SU-DHL-6 (cell line): ENCODE measurements around the gene NDC1.

Experiments
- H2AFZ ChIP-seq: fragments of 200-600 bp; sonication (generic); 2 replicates; pipeline ENCODE4 v1.6.1; 2014; ENCODE audit warnings: low read depth, mild to moderate bottlenecking, moderate library complexity, mixed read lengths, antibody characterized with exemption, low read length; ENCODE audit not compliant: severe bottlenecking
- H3F3A ChIP-seq: fragments of 200-600 bp; shearing (Covaris generic); 2 replicates; pipeline ENCODE4 v1.6.0; 2016; ENCODE audit warnings: antibody characterized with exemption, mild to moderate bottlenecking; ENCODE audit not compliant: insufficient read depth
- H3K27ac ChIP-seq: fragments of 200-600 bp; sonication (generic); 2 replicates; pipeline ENCODE4 v1.5.1; 2016; ENCODE audit warnings: low read depth, mild to moderate bottlenecking, low read length, moderate library complexity, mixed read lengths
- H3K27me3 ChIP-seq: fragments of 200-600 bp; sonication (generic), shearing (Covaris generic); 2 replicates; pipeline ENCODE4 v1.6.0; 2014; ENCODE audit warnings: mild to moderate bottlenecking, low read length
- H3K36me3 ChIP-seq: fragments of 200-600 bp; sonication (generic); 2 replicates; pipeline ENCODE4 v1.6.1; 2014; ENCODE audit warnings: mild to moderate bottlenecking, low read length, mixed read lengths
- H3K4me2 ChIP-seq: fragments of 300-600, 200-600 bp; shearing (Covaris generic), sonication (generic); 2 replicates; pipeline ENCODE4 v1.6.0; 2014; ENCODE audit warnings: low read length, low read depth, mild to moderate bottlenecking; ENCODE audit not compliant: poor library complexity, severe bottlenecking
- H3K4me3 ChIP-seq: fragments of 200-600 bp; sonication (generic); 2 replicates; pipeline ENCODE4 v1.5.1; 2014; ENCODE audit warnings: antibody characterized with exemption, low read length, mild to moderate bottlenecking, mixed read lengths; ENCODE audit not compliant: insufficient read depth, poor library complexity, severe bottlenecking
- H3K79me2 ChIP-seq: fragments of 200-600 bp; sonication (generic); 2 replicates; pipeline ENCODE4 v1.6.1; 2014; ENCODE audit warnings: mild to moderate bottlenecking, low read length, moderate library complexity; ENCODE audit not compliant: insufficient read depth
- H3K9ac ChIP-seq: fragments of 200-600 bp; sonication (generic); 2 replicates; pipeline ENCODE4 v1.7.0; 2014; ENCODE audit warnings: mild to moderate bottlenecking, low read length
- H3K9me2 ChIP-seq: fragments of 200-600 bp; sonication (generic); replicated peaks from 2 replicates; pipeline ENCODE4 v1.6.1; 2014; ENCODE audit warnings: low read length; ENCODE audit not compliant: insufficient read depth
- H3K9me3 ChIP-seq: fragments of 200-600 bp; sonication (generic); 2 replicates; pipeline ENCODE4 v1.6.1; 2014; ENCODE audit warnings: low read length, mixed read lengths; ENCODE audit not compliant: insufficient read depth
- H4K20me1 ChIP-seq: fragments of 200-600 bp; sonication (generic); 2 replicates; pipeline ENCODE4 v1.6.1; 2014; ENCODE audit warnings: low read depth, mild to moderate bottlenecking, antibody characterized with exemption, low read length, moderate library complexity, mixed read lengths
- EZH2phosphoT487 ChIP-seq: fragments of 200-600 bp; sonication (generic), shearing (Covaris generic); conservative IDR thresholded peaks from 2 replicates; pipeline ENCODE4 v1.6.1; 2018; ENCODE audit warnings: mild to moderate bottlenecking, antibody characterized with exemption, low read length, moderate library complexity, mixed read lengths
- TF ChIP-seq, protein P1 (sequence below): fragments of 200-600 bp; sonication (generic); IDR thresholded peaks from one replicate; pipeline ENCODE4 v1.5.1; 2017; ENCODE audit warnings: antibody characterized with exemption, mild to moderate bottlenecking, low read length, moderate library complexity; ENCODE audit not compliant: insufficient read depth, poor library complexity, severe bottlenecking

NDC1 gene

DNA sequence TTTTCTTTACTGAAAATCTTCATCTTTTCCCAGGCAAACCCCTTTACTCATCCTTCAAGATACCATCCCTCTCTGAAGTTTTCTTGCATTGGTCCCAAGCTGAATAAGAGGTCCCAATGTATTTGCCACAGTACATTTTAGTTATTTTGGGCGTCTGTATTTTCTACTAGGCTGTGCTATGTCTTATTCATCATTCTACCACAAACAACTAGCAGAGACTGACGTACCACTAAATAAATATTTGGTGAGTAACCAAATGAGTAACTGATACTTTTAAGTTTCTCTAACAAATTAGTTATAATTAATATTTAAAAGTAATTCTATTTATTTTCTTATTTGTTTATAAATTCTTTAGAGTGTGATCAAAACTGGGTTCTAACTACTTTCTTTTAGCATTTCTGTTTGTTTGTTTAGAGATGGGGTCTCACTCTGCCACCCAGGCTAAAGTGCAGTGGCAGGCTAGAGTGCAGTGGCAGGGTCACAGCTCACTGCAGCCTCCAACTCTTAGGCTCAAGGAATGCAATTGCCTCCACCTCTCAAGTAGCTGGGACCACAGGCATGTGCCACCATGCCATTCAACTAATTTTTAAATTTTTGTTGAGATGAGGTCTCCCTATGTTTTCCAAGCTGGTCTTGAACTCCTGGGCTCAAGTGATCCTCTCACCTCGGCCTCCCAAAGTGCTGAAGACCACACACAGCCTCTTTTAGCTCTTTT, 33.1 kb downstream of the NDC1 start:
- H2AFZ ChIP-seq = no peak overlapping the region
- peaks cover 63% of the 10 kb centered on the region for H3K36me3 ChIP-seq
- no peak overlapping the region for H3K4me3 ChIP-seq
- TF ChIP-seq EZH2phosphoT487 = no peak
- TF ChIP-seq, protein P1, sequence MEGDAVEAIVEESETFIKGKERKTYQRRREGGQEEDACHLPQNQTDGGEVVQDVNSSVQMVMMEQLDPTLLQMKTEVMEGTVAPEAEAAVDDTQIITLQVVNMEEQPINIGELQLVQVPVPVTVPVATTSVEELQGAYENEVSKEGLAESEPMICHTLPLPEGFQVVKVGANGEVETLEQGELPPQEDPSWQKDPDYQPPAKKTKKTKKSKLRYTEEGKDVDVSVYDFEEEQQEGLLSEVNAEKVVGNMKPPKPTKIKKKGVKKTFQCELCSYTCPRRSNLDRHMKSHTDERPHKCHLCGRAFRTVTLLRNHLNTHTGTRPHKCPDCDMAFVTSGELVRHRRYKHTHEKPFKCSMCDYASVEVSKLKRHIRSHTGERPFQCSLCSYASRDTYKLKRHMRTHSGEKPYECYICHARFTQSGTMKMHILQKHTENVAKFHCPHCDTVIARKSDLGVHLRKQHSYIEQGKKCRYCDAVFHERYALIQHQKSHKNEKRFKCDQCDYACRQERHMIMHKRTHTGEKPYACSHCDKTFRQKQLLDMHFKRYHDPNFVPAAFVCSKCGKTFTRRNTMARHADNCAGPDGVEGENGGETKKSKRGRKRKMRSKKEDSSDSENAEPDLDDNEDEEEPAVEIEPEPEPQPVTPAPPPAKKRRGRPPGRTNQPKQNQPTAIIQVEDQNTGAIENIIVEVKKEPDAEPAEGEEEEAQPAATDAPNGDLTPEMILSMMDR = no peak
- H3K9me3 ChIP-seq = no peaks in the 10 kb centered on the region
- peaks cover 1% of the 10 kb centered on the region; the same call in 1 of the 2 replicates for H3F3A ChIP-seq
- H3K27ac ChIP-seq = no peak overlapping the region
- H3K79me2 ChIP-seq = 0 out of 2 replicates have a peak, but pooled peaks cover 6% of the 10 kb centered on the region
- no peak overlapping the region for H3K9ac ChIP-seq
- 0 out of 2 replicates have a peak, but pooled peaks cover 2% of the 10 kb centered on the region for H4K20me1 ChIP-seq
- no peaks in the 10 kb centered on the region for H3K27me3 ChIP-seq
- no peaks in the 10 kb centered on the region for H3K9me2 ChIP-seq
- H3K4me2 ChIP-seq = no peak overlapping the region

DNA sequence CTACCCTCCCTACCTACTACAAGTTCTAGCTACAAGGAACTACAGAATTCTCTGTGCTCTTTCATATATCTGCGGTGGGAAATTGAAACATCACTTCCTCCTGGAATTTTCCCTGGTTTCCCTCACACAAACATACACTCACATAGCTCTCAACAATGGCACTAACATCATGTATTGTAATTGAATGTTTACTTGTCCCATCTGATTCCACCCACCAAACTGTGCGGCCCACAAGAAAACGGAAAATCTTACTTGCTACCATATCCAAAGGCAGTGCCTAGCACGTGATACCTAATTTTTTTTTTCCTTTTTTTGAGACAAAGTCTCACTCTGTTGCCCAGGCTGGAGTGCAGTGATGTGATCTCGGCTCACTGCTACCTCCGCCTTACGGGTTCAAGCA, 33.9 kb downstream of the NDC1 start:
- Histone ChIP-seq H3K9me3 (no peaks in the 10 kb centered on the region), H3K4me3 (no peak overlapping the region), H3K9me2 (no peaks in the 10 kb centered on the region), H3F3A (no peaks in the 10 kb centered on the region), H3K79me2 (0 out of 2 replicates have a peak, but pooled peaks cover 6% of the 10 kb centered on the region), H3K4me2 (no peak overlapping the region), H3K27me3 (no peaks in the 10 kb centered on the region), H3K27ac (no peak overlapping the region), H3K36me3 (peaks cover 61% of the 10 kb centered on the region), H3K9ac (no peak overlapping the region), H4K20me1 (no peaks in the 10 kb centered on the region), H2AFZ (no peak overlapping the region)
- TF ChIP-seq, protein P1 = no peak
- TF ChIP-seq EZH2phosphoT487 = no peak

DNA sequence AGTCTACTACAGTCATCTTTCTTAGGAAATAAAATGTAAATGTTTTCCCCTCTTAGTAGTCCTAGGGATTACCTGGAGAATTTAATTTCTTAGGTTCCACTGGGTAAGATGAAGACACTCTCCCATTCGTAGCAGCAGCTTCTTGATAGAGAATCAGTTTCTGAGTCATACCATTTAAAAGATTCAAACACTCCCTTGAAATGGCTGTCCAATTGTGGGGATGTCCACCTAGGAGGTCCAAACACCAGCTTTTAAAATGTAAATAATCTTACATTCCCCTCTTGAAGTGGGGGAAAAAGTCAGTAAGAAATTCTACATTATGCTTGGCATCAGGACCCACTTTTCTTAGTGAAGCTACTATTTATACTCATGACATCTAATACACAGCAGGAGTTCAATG, 37.5 kb downstream of the NDC1 start:
- H4K20me1 ChIP-seq = no peaks in the 10 kb centered on the region
- no peak overlapping the region for H3K27ac ChIP-seq
- no peaks in the 10 kb centered on the region for H3K79me2 ChIP-seq
- no peaks in the 10 kb centered on the region for H3F3A ChIP-seq
- peaks cover 50% of the 10 kb centered on the region for H3K36me3 ChIP-seq
- H2AFZ ChIP-seq = no peak overlapping the region
- no peak overlapping the region for H3K9ac ChIP-seq
- no peaks in the 10 kb centered on the region for H3K27me3 ChIP-seq
- H3K4me2 ChIP-seq = no peak overlapping the region
- no peaks in the 10 kb centered on the region for H3K9me2 ChIP-seq
- no peak overlapping the region for H3K4me3 ChIP-seq
- no peak for TF ChIP-seq EZH2phosphoT487
- TF ChIP-seq, protein P1 = no peak
- no peaks in the 10 kb centered on the region for H3K9me3 ChIP-seq
